ENCODE results near the gene MIER2.

MIER2 gene

GRCh38 chr19:328025-328505, 16.5 kb downstream of the MIER2 start:
- no peak for DNase-seq

GRCh38 chr19:327291-328024, 17.1 kb downstream of the MIER2 start:
- no peak for DNase-seq

DNA sequence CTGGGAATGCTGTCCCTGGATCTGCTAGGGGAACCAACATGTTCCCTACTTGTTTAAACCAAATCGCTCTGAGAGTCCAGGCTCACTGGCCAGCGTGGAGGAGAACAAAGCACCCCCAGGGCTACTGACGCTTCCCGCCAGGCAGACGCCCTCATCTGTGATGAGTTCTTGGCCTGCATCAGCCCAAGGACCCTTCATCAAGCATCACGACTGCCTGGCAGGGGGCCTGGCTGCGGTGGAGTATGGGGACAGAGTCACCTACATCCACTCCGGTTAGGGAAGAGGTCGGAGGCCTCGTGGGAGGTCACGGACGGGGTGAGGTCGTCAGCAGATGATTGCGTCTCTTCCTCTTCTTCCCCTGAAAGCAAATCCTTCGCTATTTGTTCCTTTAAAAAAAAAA, 17.7 kb downstream of the MIER2 start:
- peak; percentile 17 to 48 for DNase-seq

DNA sequence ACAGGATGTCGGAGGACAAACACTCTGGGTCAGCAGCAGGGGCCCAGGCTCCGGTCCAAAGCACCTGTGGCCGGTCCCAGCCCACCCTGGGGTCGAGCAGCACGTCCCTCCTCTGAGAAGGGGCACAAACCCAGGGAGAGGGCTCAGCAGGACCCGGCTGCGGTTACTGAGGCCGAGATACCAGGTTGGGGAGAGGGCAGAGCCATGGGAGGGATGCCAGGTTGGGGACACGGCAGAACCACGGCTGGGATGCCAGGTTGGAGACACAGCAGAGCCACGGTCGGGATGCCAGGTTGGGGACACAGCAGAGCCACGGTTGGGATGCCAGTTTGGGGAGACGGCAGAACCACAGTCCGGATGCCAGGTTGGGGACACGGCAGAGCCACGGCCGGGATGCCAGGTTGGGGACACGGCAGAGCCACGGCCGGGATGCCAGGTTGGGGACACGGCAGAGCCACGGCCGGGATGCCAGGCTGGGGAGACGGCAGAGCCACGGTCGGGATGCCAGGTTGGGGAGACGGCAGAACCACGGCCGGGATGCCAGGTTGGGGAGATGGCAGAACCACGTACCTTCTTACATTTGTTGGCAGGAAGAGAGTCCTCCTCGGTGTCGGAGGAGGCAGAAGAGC, 18.5 kb downstream of the MIER2 start:
- DNase-seq = no peak

GRCh38 chr19:325173-325936, 19.2 kb downstream of the MIER2 start:
- no peak for DNase-seq

DNA sequence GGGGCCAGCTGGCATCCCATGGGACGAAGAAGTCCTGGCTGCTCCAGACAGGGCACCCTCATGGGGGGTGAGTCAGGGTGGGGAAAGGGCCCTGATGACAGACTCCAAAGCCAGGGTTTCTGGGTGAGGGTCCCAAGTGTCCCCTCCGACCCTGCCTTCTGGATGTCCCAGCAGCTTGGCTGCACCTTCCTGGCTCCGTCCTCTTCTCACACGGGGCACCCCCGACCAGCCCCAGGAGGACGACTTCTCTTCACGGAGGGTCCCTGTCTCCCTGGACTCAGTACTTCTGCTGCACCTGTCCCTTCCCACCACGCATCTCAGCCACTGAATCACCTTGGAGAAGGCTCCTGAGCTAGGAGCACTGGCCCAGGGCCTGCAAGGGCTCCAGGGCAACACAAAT, 19.9 kb downstream of the MIER2 start:
- DNase-seq = no peak

- DNase-seq = no peak
These were observed 22.0 kb downstream of the MIER2 start for GRCh38 chr19:322616-323015.

DNA sequence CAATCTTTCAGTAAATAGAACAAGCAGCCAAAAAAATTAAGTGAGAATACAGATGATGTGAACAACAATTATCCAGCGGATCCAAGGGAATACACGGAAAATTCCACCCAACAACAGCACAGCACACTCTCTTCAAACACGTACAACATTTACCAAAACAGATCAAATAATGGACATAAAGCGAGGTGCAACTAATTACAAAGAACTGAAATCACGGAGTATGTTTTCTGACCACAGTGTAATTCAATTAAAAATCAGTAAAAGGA, 26.2 kb downstream of the MIER2 start:
- DNase-seq = no peak

DNA sequence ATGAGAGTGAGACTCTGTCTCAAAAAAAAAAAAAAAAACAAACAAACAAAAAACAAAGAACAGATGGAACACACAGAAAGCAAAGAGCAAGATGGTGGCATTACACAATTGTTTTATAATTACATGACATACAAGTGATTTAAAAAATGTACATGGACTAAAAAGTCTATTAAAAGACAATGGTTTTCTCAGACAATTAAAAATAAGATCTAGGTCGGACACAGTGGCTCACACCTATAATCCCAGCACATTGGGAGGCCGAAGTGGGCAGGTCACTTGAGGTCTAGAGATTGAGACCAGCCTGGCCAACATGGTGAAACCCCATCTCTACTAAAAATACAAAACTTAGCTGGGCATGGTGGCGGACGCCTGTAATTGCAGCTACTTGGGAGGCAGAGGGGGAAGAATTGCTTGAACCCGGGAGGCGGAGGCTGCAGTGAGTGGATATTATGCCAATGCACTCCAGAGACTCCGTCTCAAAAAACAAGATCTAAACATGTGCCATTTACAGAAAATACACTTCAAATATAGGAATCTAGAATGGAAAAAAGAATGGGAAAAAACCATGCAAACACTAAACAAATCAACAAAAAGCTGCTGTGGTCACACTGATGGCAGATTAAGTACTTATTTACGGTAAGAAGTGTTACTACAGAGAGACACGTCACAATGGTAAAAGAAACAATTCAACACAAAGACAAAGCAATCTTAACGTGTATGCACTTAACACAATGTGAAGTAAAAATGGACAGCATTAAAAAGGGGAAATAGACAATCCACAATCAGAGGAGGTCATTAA, 26.7 kb downstream of the MIER2 start:
- no peak for DNase-seq

- DNase-seq = no peak
These were observed 28.8 kb downstream of the MIER2 start for GRCh38 chr19:315811-316210.

DNA sequence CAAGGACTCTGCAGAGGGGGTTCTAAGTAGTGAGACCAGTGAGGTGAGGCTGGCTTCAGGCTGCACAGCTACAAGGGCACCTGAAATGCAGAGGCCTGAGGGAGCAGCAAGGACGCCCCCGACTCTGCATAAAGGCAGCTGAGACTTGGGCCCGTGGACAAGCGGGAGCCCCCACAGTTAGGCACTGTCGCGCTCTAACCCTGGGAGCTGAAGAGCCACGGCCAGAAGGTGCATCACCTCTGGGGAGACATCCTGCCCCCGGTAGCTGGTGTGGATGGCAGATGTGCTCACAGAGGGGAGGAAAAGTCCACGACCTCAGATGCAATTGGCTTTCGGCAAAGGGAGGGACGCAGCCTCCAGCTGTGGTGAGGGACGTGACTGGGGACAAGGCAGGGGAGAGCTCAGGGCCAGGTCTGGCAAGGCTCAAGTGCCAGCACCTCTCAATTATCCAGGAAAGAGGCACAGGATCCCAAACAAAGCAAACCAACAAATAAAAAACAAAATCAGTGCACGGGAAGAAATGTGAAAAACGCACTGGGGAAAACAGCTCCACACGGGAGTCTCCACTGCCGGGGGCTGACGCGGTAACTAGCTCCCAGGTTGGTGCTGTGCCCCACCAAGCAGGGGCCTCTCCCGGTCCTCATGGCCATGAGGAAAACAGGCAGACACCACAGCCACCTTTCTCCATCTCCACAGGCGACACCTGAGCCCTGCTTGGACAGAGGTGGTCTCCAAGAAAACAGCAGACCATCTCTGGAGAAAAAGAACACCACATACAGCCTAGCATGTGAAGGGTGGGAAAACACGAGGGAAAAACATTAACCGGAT, 30.4 kb downstream of the MIER2 start:
- DNase-seq = no peak

- DNase-seq = no peak
These were observed 31.2 kb downstream of the MIER2 start for GRCh38 chr19:313169-313987.

GRCh38 chr19:311813-312261, 32.8 kb downstream of the MIER2 start:
- no peak for DNase-seq

GRCh38 chr19:310781-311496, 33.7 kb downstream of the MIER2 start:
- DNase-seq = no peak

GRCh38 chr19:310141-310651, 34.4 kb downstream of the MIER2 start:
- no peak for DNase-seq

- DNase-seq = no peak
These were observed 35.4 kb downstream of the MIER2 start for GRCh38 chr19:309206-309565.

- no peak for DNase-seq
These were observed 36.0 kb downstream of the MIER2 start for GRCh38 chr19:308471-309205.

- no peak for DNase-seq
These were observed 36.7 kb downstream of the MIER2 start for GRCh38 chr19:307793-308420.

DNA sequence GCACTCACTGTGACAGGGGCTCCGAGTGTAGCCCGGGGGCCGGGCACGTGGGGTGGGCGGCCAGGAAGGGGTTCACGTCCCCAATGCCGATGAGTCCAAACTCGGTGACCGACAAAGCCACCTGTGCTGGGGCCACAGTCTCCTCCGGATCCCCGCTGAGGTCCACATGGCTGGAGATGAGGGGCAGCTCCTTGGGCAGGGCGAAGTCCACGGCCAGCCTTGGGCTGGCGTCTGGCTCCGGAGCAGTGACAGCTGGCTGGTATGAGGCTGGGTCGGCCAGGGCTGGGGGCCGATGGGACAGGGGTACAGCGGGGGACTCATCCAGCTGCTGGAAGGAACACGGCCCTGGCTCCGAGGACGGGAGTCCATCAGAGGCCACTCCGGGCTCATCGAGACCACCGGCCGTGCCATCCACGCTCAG, 37.5 kb downstream of the MIER2 start:
- DNase-seq = no peak

Data from inflammatory macrophage (primary cell).